Natural killer cell (primary cell): ENCODE data around the gene CEMIP. TPM values are rescaled to one million over a fixed set of nuclear protein-coding genes. Genes with fewer than 3 reads are reported as not detected.

Experiments used
- ATAC-seq, 3 donors: fragments of 150-1000 bp in 2 of 3; fragments of 200-7000 bp in 1 of 3; cut with Tn5 transposase; 1 replicate in 1 of 3; 2 replicates in 2 of 3; pipeline ENCODE4 v1.10.0; 2021; ENCODE audit warnings: mild to moderate bottlenecking in 2 of 3, moderate library complexity in 2 of 3
- DNase-seq, 2 donors: peaks; one replicate each; pipeline versions ENCODE4 v3.0.0 to v3.0.0-alpha.2; 2013 to 2021; ENCODE audit warnings: mixed read lengths in 1 of 2
- H3K27ac ChIP-seq: one replicate; pipeline ENCODE4 v1.5.1; 2013; ENCODE audit warnings: mild to moderate bottlenecking, low read length
- H3K27me3 ChIP-seq: one replicate; pipeline ENCODE4 v1.6.1; 2013; ENCODE audit warnings: low read length; ENCODE audit not compliant: control insufficient read depth, insufficient read depth
- H3K36me3 ChIP-seq: one replicate; pipeline ENCODE4 v1.6.1; 2013; ENCODE audit warnings: low read length; ENCODE audit not compliant: control insufficient read depth, insufficient read depth
- H3K4me1 ChIP-seq: one replicate; pipeline ENCODE4 v1.6.1; 2013; ENCODE audit warnings: low read length; ENCODE audit not compliant: control insufficient read depth, insufficient read depth
- H3K4me3 ChIP-seq: one replicate; pipeline ENCODE4 v1.5.1; 2013; ENCODE audit warnings: low read length
- H3K9me3 ChIP-seq: one replicate; pipeline ENCODE4 v1.6.1; 2013; ENCODE audit warnings: low read length; ENCODE audit not compliant: control insufficient read depth, insufficient read depth
- H3K27ac Mint-ChIP-seq, 2 donors: one replicate each; pipeline ENCODE4 v1.8.0; 2022; ENCODE audit warnings: mild to moderate bottlenecking in 2 of 2, mixed read lengths in 2 of 2, moderate library complexity in 1 of 2
- H3K27me3 Mint-ChIP-seq, 2 donors: one replicate each; pipeline ENCODE4 v1.8.0; 2022; ENCODE audit warnings: low read depth in 2 of 2, mixed read lengths in 2 of 2
- H3K36me3 Mint-ChIP-seq: one replicate; pipeline ENCODE4 v1.8.0; 2022; ENCODE audit warnings: mixed read lengths
- H3K4me1 Mint-ChIP-seq, 2 donors: one replicate each; pipeline ENCODE4 v1.8.0; 2022; ENCODE audit warnings: mixed read lengths in 2 of 2
- H3K4me3 Mint-ChIP-seq: one replicate; pipeline ENCODE4 v1.8.0; 2022; ENCODE audit warnings: mild to moderate bottlenecking, moderate library complexity, mixed read lengths
- H3K9me3 Mint-ChIP-seq, 2 donors: one replicate each; pipeline ENCODE4 v1.8.0; 2022; ENCODE audit warnings: mixed read lengths in 2 of 2
- CTCF ChIP-seq: fragments of 200-600 bp; IDR thresholded peaks from one replicate; pipeline ENCODE4 v1.8.0; 2022; ENCODE audit warnings: antibody characterized with exemption
- WGBS: methylation state at CpG from one replicate; pipeline ENCODE4 v1.1.7; 2013; ENCODE audit warnings: missing lambda C conversion rate; ENCODE audit not compliant: insufficient coverage; 5-methylcytosine and 5-hydroxymethylcytosine counted together
- intact Hi-C: fragments of 100-400 bp; cut with micrococcal nuclease; formaldehyde crosslinking; loops from one replicate; pipeline ENCODE4 v1.14.2; 2022
- total RNA-seq, 4 donors: library from RNA; stranded (reverse); fragments of 120-200 nt in 1 of 4; gene quantifications; one replicate each; pipeline versions ENCODE4 v1.2.3 to v1.2.4, GENCODE V29; 2013 to 2022

The CEMIP gene
- total RNA-seq, 3 donors from 2014 or later (not counting 1 experiment from before 2014, with no cell fraction given): 0.07 to 0.82 TPM; not detected in 1

- DNase-seq (no peak), ATAC-seq (no peak)
- Histone ChIP-seq H3K4me3 (no peak overlapping the region), H3K27ac (no peak overlapping the region), H3K4me1 (no peaks in the 10 kb centered on the region), H3K36me3 (no peaks in the 10 kb centered on the region), H3K27me3 (no peaks in the 10 kb centered on the region), H3K9me3 (no peaks in the 10 kb centered on the region)
- no peak overlapping the region for H3K4me3 Mint-ChIP-seq
- H3K27me3 Mint-ChIP-seq: peaks cover 14% of the 10 kb centered on the region in 2 donors
- H3K9me3 Mint-ChIP-seq: no peaks in the 10 kb centered on the region
- H3K36me3 Mint-ChIP-seq: no peaks in the 10 kb centered on the region
- no peak overlapping the region for H3K27ac Mint-ChIP-seq
- WGBS: 87% methylated on average over 22 of the region's 22 CpGs
- peaks cover 0 to 6% of the 10 kb centered on the region in 2 donors for H3K4me1 Mint-ChIP-seq
- TF ChIP-seq CTCF: no peak
- intact Hi-C loops: no loop called here
Measured at GRCh38 chr15:80840182-80841130, 61.3 kb downstream of the CEMIP start.

GRCh38 chr15:80841541-80841940 is 62.4 kb downstream of the CEMIP start:
- H3K4me1 Mint-ChIP-seq: peaks cover 0 to 6% of the 10 kb centered on the region in 2 donors
- H3K27me3 Mint-ChIP-seq: peaks cover 14 to 20% of the 10 kb centered on the region in 2 donors

GRCh38 chr15:80844011-80844732 is 65.0 kb downstream of the CEMIP start:
- 86% methylated on average over 11 of the region's 11 CpGs for WGBS
- intact Hi-C loops: no loop called here
- Mint-ChIP-seq H3K36me3 (no peaks in the 10 kb centered on the region), H3K4me1 (peaks cover 0 to under 1% of the 10 kb centered on the region in 2 donors), H3K27me3 (peaks cover under 1 to 11% of the 10 kb centered on the region in 2 donors), H3K9me3 (no peaks in the 10 kb centered on the region), H3K27ac (no peak overlapping the region), H3K4me3 (no peak overlapping the region)
- Histone ChIP-seq H3K36me3 (no peaks in the 10 kb centered on the region), H3K4me1 (no peaks in the 10 kb centered on the region), H3K4me3 (no peak overlapping the region), H3K9me3 (no peaks in the 10 kb centered on the region), H3K27ac (no peak overlapping the region), H3K27me3 (no peaks in the 10 kb centered on the region)
- DNase-seq: no peak
- no peak for TF ChIP-seq CTCF
- ATAC-seq: no peak

More at GRCh38 chr15:80841541-80841940, 62.4 kb downstream of the CEMIP start:
- no peak for DNase-seq
- no peak overlapping the region for H3K27ac ChIP-seq
- no peaks in the 10 kb centered on the region for H3K4me1 ChIP-seq
- intact Hi-C loops: no loop called here
- Mint-ChIP-seq H3K4me3 (no peak overlapping the region), H3K36me3 (no peaks in the 10 kb centered on the region), H3K9me3 (no peaks in the 10 kb centered on the region), H3K27ac (no peak overlapping the region)
- WGBS: 80% methylated on average over 5 of the region's 5 CpGs
- H3K9me3 ChIP-seq: no peaks in the 10 kb centered on the region
- H3K4me3 ChIP-seq: no peak overlapping the region
- no peak for ATAC-seq
- no peaks in the 10 kb centered on the region for H3K27me3 ChIP-seq
- TF ChIP-seq CTCF: no peak
- H3K36me3 ChIP-seq: no peaks in the 10 kb centered on the region
